ENCODE results near the gene ANKRD13A. TPM values are rescaled to one million over a fixed set of nuclear protein-coding genes. Genes with fewer than 3 reads are reported as not detected.

Gene ANKRD13A
- total and polyA plus RNA-seq, 11 donors: 8.4 to 80.6 (median 24.4) TPM

GRCh38 chr12:109967383-109968031, 31.7 kb upstream of the ANKRD13A start:
- Histone ChIP-seq H3K4me3 (no peak overlapping the region), H3K4me1 (peaks cover 0 to 23% (median 8%) of the 10 kb centered on the region in 12 donors), H3K27me3 (no peaks in the 10 kb centered on the region), H3K27ac (peak overlapping the region in 1 of 12 donors; percentile 70), H3K36me3 (peaks cover 0 to 98% (median 92%) of the 10 kb centered on the region in 9 donors), H3K9me3 (no peaks in the 10 kb centered on the region)
- DNase-seq: no peak
- intact Hi-C loops (cut with DNase I): no loop called here
- TF ChIP-seq CTCF (IDR thresholded peaks at IDR 0.05) (no peak), POLR2A (IDR thresholded peaks at IDR 0.05) (no peak)
- WGBS, 4 donors: 70 to 85% (median 82%) methylated on average over 8 of the region's 8 CpGs
- no peak for ATAC-seq

GRCh38 chr12:109968032-109968420, 31.2 kb upstream of the ANKRD13A start:
- no peaks in the 10 kb centered on the region for H3K27me3 ChIP-seq
- no peak for TF ChIP-seq POLR2A (IDR thresholded peaks at IDR 0.05)
- no peak for TF ChIP-seq CTCF (IDR thresholded peaks at IDR 0.05)
- intact Hi-C loops (cut with DNase I): no loop called here
- WGBS, 4 donors: 78 to 80% (median 79%) methylated on average over 2 of the region's 2 CpGs
- peak overlapping the region in 1 of 12 donors; percentile 70 for H3K27ac ChIP-seq
- peaks cover 0 to 24% (median 8%) of the 10 kb centered on the region in 12 donors for H3K4me1 ChIP-seq
- H3K4me3 ChIP-seq: no peak overlapping the region
- peaks cover 0 to 98% (median 92%) of the 10 kb centered on the region in 9 donors for H3K36me3 ChIP-seq
- ATAC-seq (no peak), DNase-seq (no peak)
- H3K9me3 ChIP-seq: no peaks in the 10 kb centered on the region

GRCh38 chr12:109968801-109969200, 30.4 kb upstream of the ANKRD13A start:
- Histone ChIP-seq H3K9me3 (no peaks in the 10 kb centered on the region), H3K27ac (no peak overlapping the region), H3K36me3 (peaks cover 0 to 98% (median 94%) of the 10 kb centered on the region in 9 donors), H3K4me1 (peaks cover 0 to 31% (median 5%) of the 10 kb centered on the region in 12 donors), H3K4me3 (no peak overlapping the region), H3K27me3 (no peaks in the 10 kb centered on the region)
- intact Hi-C loops (cut with DNase I): no loop called here
- DNase-seq: no peak
- no peak for ATAC-seq
- no peak for TF ChIP-seq CTCF (IDR thresholded peaks at IDR 0.05)
- no peak for TF ChIP-seq POLR2A (IDR thresholded peaks at IDR 0.05)
- WGBS, 4 donors: 91 to 96% (median 94%) methylated on average over 8 of the region's 8 CpGs

GRCh38 chr12:109972821-109973220, 26.4 kb upstream of the ANKRD13A start:
- intact Hi-C loops (cut with DNase I): no loop called here
- peaks cover 0 to 26% (median 0%) of the 10 kb centered on the region in 12 donors for H3K4me1 ChIP-seq
- H3K36me3 ChIP-seq: peaks cover 0 to 100% (median 99%) of the 10 kb centered on the region in 9 donors
- no peak overlapping the region for H3K27ac ChIP-seq
- TF ChIP-seq POLR2A (IDR thresholded peaks at IDR 0.05) (no peak), CTCF (IDR thresholded peaks at IDR 0.05) (no peak)
- WGBS, 4 donors: 94 to 98% (median 97%) methylated on average over 4 of the region's 4 CpGs
- no peaks in the 10 kb centered on the region for H3K9me3 ChIP-seq
- no peak for DNase-seq
- no peak overlapping the region for H3K4me3 ChIP-seq
- no peaks in the 10 kb centered on the region for H3K27me3 ChIP-seq
- ATAC-seq: no peak
